Pancreas (tissue), 10 donors: ENCODE results near the gene OGG1. TPM values are rescaled to one million over a fixed set of nuclear protein-coding genes. Genes with fewer than 3 reads are reported as not detected.
A peak's percentile ranks its signal among the peaks of the same experiment; 100 is the strongest.

Source experiments
- ATAC-seq, 4 donors: fragments of 200-7000 bp; cut with Tn5 transposase; one replicate each; pipeline versions ENCODE4 v1.8.0 to v1.9.1; 2020; ENCODE audit warnings: mild to moderate bottlenecking in 4 of 4, moderate library complexity in 4 of 4
- DNase-seq, 6 donors: peaks; one replicate each; pipeline ENCODE4 v3.0.0-alpha.2; 2020
- FAIRE-seq: peaks from 2 replicates; lab custom pipeline; 2012; peaks lifted over from hg19 to GRCh38; lab: Jason Lieb, UNC
- H3K27ac ChIP-seq, 4 donors: fragments of 200-600 bp; sonication (generic); 1 replicate in 3 of 4; 2 replicates in 1 of 4; pipeline versions ENCODE4 v1.5.0 to v1.8.0; 2020
- H3K27me3 ChIP-seq, 4 donors: fragments of 200-600 bp; one replicate each; pipeline ENCODE4 v1.8.0; 2021
- H3K36me3 ChIP-seq, 3 donors: fragments of 200-600 bp; sonication (generic) in 1 of 3; one replicate each; pipeline versions ENCODE4 v1.5.0 to v1.8.0; 2020 to 2021
- H3K4me1 ChIP-seq, 3 donors: fragments of 200-600 bp; one replicate each; pipeline ENCODE4 v1.8.0; 2021
- H3K4me3 ChIP-seq, 4 donors: fragments of 200-600 bp; sonication (generic) in 2 of 4; one replicate each; pipeline versions ENCODE4 v1.5.0 to v1.8.0; 2020 to 2021
- H3K9me3 ChIP-seq, 4 donors: fragments of 200-600 bp; one replicate each; pipeline ENCODE4 v1.8.0; 2021
- CTCF ChIP-seq, 4 donors: fragments of 200-600 bp; sonication (generic) in 3 of 4; IDR thresholded peaks; one replicate each; pipeline versions ENCODE4 v1.5.0 to v1.8.0; 2021; ENCODE audit warnings: antibody characterized with exemption in 4 of 4
- WGBS, 2 donors: extraction: QIAGEN DNeasy Blood & Tissue Kit; methylation state at CpG; one replicate each; pipeline ENCODE4 v1.1.7; 2013; 5-methylcytosine and 5-hydroxymethylcytosine counted together
- intact Hi-C, 3 donors: fragments of 100-400 bp; cut with DNase I; formaldehyde crosslinking; loops; one replicate each; pipeline versions ENCODE4 v1.11.1 to v1.14.2; 2022
- polyA plus RNA-seq, 2 donors: library from polyadenylated mRNA; stranded (reverse); fragments of 200-250 nt; gene quantifications; one replicate each; pipeline ENCODE4 v1.2.3, GENCODE V29; 2013
- total RNA-seq, 6 donors: library from RNA; stranded (reverse); fragmentation: NEBNext Ultra II Directional in 4 of 6; extraction: Animal tissue kit (Norgen Biotek cat#: 25700) in 4 of 6; gene quantifications; one replicate each; pipeline versions ENCODE4 v1.2.1 to v1.2.4, GENCODE V29; 2021 to 2023
- donor health status: healthy with polysubstance abuse.
- donor health status: DM: no; HTN: no; CAD: no; lungs with moderate emphysema.
- donor health status: DM: no; HTN: no; CAD: no.
- donor health status: control.
- donor health status: control.
- donor health status: Bipolar disorder and iron deficiency.
- donor health status: DM: yes; HTN: yes; CAD: no.
- donor health status: DM: no; HTN: no; CAD: no.
- donor health status: DM: no; HTN: no; CAD: no.
- donor health status: DM: yes; HTN: yes; CAD: no.

The OGG1 gene
- total RNA-seq = 10 to 100 TPM in 1 of 6 donors, 1 to 10 TPM in 5; 5.9 to 13.9 (median 7.8) TPM
- polyA plus RNA-seq = 10 to 100 TPM; 11.2 to 12.7 TPM

- Histone ChIP-seq H3K4me1 (peaks cover 0 to 9% (median 5%) of the 10 kb centered on the region in 3 donors), H3K27me3 (no peaks in the 10 kb centered on the region), H3K36me3 (peaks cover 0 to 38% (median 15%) of the 10 kb centered on the region in 3 donors), H3K27ac (peak within 1 kb of the TSS; percentile 63 to 87 (median 83)), H3K4me3 (peak within 1 kb of the TSS; percentile 31 to 73 (median 54)), H3K9me3 (no peaks in the 10 kb centered on the region)
- no peak for TF ChIP-seq CTCF (IDR thresholded peaks at IDR 0.05)
- FAIRE-seq (no peak), ATAC-seq (peak; percentile 96 to 99 (median 96)), DNase-seq (peak; percentile 97 to 99 (median 98))
- intact Hi-C loops = no loop called here
- 1% methylated on average over 59 to 60 of the region's 60 CpGs for WGBS, 2 donors
Measured at GRCh38 chr3:9749645-9750555, at the start of gene OGG1. OGG1 (plus strand) TSS chr3:9749952; CDS start chr3:9750287, 335 bp downstream.

- no peaks in the 10 kb centered on the region for H3K27me3 ChIP-seq
- no peak for ATAC-seq
- H3K27ac ChIP-seq = no peak overlapping the region
- no peak for FAIRE-seq
- TF ChIP-seq CTCF (IDR thresholded peaks at IDR 0.05) = no peak
- no peaks in the 10 kb centered on the region for H3K9me3 ChIP-seq
- no peak for DNase-seq
- intact Hi-C loops = no loop called here
- 83 to 90% methylated on average over 2 of the region's 2 CpGs for WGBS, 2 donors
- no peak overlapping the region for H3K4me3 ChIP-seq
- H3K36me3 ChIP-seq = peaks cover 0 to 9% (median 7%) of the 10 kb centered on the region in 3 donors
- H3K4me1 ChIP-seq = peaks cover 0 to 11% (median 0%) of the 10 kb centered on the region in 3 donors
Measured at GRCh38 chr3:9700536-9700935, 49.2 kb upstream of the OGG1 start.

GRCh38 chr3:9701006-9701405 is 48.7 kb upstream of the OGG1 start:
- Histone ChIP-seq H3K27me3 (no peaks in the 10 kb centered on the region), H3K27ac (no peak overlapping the region), H3K4me1 (peaks cover 0 to 11% (median 0%) of the 10 kb centered on the region in 3 donors), H3K36me3 (peaks cover 0 to 9% (median 7%) of the 10 kb centered on the region in 3 donors), H3K9me3 (no peaks in the 10 kb centered on the region), H3K4me3 (no peak overlapping the region)
- intact Hi-C loops = no loop called here
- TF ChIP-seq CTCF (IDR thresholded peaks at IDR 0.05) = no peak
- DNase-seq = no peak
- WGBS, 2 donors = 91 to 95% methylated on average over 7 of the region's 7 CpGs
- no peak for ATAC-seq
- FAIRE-seq = no peak

- Histone ChIP-seq H3K4me3 (no peak overlapping the region), H3K4me1 (peaks cover 0 to 11% (median 0%) of the 10 kb centered on the region in 3 donors), H3K36me3 (peaks cover 0 to 9% (median 7%) of the 10 kb centered on the region in 3 donors), H3K27me3 (no peaks in the 10 kb centered on the region), H3K9me3 (no peaks in the 10 kb centered on the region), H3K27ac (no peak overlapping the region)
- WGBS, 2 donors = 93 to 95% methylated on average over 10 of the region's 10 CpGs
- FAIRE-seq (no peak), DNase-seq (no peak), ATAC-seq (no peak)
- intact Hi-C loops = no loop called here
- TF ChIP-seq CTCF (IDR thresholded peaks at IDR 0.05) = no peak
Measured at GRCh38 chr3:9701711-9702110, 48.0 kb upstream of the OGG1 start.
